GM21447 (cell line): ENCODE data around the gene SF3A2.

Source experiments
- ATAC-seq: cut with Tn5 transposase; IDR thresholded peaks from one replicate; pipeline ENCODE4 v1.9.1; 2021; ENCODE audit not compliant: unreplicated experiment

The SF3A2 gene

DNA sequence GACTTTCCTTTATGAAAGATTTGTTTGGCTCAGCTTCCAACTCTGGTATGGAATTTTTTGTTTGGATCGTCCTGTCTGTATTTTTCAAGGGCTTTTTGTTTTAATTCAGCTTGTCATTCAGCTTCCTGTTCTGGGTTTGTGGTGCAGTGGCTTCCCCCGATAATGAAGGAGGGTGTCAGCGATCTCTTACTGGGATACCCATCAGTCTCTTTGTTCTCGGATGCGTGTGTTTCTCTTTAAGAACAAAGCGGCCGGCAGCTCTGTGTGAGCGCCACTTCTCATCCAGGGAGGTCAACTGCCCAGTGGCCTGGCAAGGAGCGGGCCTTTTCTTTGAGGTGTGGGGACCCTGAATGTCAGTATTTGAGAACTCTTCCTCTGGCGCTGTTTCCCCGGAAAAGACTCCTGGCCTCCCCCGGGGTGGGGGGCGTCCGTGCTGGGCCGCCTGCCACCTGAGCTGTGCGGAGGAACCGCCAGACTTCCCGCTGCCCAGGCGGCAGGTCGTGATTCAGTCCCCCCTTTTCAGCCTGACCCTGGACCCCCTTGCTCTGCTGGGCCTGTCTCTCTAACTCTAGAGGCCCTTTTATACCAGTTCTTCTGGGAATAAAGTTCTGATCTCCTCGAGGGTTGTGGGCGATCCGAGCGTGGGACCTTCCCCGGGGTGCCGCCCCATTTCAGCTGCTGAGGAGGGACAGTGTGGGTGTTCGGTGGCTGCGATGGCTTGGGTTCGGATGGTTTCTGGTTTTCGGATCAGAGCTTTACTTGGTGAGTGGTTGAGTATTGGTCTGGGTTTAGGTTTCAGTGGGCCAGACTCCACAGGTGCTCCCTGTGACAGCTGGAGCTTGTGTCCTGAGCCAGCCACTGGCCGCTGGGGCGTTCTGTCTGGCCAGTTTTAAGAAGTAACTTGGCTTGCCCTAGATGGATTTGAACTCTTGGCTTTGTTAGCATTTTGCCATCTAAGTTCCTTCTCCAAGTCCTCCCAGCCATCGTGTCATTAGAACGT is 3.4 kb downstream of the SF3A2 start:
- ATAC-seq: no peak

DNA sequence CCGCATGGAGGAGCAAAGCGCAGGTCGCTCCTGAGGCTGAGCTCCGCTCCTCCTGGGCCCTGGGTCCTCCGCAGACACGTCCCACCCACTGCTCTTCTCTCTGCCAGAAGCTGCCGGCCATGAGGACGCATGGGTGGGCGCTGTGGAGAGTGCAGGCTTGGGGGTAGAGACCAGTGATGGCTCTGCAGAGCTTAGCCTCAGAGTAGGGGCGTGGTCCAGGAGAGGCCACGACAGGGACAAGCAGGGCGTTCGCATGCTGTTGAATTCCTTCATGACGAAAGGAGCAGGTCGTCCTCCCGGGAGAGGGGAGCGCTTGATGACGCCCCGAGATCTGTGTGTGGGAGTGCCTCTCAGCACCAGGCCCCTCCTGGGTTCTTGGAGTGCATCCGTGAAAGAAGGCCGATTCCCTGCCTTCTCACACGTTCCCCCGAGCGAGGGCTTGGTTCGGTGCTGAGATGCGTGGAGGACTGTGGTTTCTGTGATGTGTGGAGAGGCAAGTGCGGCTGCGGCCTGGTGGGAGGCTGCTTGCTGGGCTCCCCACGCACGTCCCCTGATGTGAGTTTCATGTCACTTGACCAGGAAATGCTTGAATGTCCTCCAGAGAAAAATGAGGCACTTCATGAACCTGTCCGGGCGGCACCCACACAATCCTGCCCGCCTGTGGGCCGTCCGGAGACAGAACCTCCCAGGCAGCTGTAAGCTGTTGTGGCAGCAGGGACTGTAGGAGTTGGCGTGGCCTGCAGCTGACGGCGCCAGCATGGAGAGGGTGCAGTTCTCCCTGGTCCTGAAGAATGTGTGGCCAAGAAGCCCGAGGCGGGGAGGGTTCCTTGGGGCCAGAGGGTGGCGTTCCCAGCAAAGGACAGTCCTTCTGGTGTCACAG is 4.5 kb downstream of the SF3A2 start:
- no peak for ATAC-seq

DNA sequence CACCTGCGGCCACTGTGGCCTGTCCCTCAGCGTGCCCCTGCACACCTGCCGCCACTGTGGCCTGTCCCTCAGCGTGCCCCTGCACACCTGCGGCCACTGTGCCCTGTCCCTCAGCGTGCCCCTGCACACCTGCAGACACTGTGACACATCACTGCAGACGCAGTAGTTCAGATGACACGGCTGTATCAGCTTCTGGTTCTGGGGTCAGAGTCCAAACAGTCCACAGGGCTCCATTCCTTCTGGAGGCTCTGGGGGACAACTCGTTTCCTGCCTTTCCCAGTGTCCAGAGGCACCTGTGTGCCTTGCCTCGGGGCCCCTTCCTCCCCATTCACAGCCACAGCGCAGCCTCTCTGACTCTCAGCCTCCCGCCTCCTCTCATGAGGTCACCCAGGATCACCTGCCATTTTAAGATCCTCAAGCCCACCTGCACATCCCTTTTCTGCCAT is 5.5 kb downstream of the SF3A2 start:
- ATAC-seq: no peak

DNA sequence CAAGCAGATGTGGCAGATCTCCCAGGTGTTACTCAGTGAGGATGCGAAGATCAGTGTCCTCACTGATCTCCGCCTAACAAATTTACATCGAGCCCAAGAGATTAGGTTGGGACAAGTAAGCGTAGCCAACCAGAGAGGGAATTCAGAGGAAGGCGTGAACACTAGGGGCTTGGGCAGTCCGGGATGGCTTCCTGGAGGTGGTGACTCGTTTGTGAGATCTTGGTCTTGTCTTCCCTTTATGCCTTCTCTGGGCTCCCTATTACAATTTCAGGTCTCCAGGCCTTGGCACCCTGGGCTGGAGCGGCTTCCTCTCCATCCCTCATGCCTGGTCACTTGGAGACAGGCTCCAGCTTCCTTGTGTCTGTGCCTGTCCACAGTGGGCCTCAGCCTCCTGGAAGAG is 6.2 kb downstream of the SF3A2 start:
- ATAC-seq: no peak

DNA sequence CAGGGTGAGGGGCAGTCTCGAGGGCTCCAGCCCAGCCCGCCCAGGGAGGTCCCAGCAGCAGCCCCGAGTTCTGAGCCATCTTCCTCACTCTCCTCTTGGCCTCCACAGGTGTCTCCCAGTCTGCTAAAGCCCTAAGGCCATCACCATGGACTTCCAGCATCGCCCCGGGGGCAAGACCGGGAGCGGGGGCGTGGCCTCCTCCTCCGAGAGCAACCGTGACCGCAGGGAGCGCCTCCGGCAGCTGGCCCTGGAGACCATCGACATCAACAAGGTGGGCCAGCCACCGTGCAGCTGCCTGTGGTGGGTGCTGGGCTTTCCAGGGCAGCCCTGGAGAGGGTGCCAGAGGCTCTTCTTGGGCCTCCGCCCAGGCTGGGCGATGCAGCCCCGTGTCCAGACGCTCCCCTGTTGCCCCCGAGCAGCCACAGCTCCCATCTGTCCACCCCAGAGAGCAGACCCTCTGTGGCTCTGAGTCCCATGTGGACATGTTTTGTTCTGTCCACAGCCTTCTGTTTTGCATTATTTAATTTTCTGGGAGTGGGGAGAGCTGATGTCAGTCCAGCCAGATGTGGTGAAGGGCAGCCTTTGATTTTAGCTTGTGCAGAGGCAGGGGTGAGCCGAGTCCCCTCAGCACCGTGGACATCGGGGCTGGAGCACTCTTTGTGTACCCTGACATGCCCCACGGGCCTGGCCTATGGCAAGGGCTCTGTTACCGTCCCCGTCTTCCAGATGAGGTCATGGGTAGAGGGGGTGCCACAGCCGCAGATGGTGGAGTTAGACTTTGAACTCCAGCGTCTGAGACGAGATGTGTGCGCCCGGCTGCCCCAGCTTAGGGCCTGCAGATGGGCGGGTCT is 6.9 kb downstream of the SF3A2 start:
- no peak for ATAC-seq

GRCh38 chr19:2244125-2244411 is 7.4 kb downstream of the SF3A2 start:
- ATAC-seq: no peak

DNA sequence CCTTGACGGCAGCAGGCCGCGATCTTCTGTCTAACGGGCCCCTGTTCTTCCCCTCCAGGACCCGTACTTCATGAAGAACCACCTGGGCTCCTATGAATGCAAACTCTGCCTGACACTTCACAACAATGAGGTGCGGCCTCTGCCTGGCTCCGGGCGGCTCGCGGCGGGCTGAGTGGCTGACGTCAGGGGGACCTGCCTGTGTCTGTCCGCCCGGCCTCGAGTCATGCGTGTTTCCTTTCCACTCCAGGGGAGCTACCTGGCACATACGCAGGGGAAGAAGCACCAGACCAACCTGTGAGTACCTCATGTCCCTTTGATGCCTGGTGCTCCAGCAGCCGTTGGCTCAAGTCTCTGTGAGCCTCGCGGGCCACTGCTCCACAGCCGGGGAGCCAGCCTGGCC is 7.9 kb downstream of the SF3A2 start:
- no peak for ATAC-seq

DNA sequence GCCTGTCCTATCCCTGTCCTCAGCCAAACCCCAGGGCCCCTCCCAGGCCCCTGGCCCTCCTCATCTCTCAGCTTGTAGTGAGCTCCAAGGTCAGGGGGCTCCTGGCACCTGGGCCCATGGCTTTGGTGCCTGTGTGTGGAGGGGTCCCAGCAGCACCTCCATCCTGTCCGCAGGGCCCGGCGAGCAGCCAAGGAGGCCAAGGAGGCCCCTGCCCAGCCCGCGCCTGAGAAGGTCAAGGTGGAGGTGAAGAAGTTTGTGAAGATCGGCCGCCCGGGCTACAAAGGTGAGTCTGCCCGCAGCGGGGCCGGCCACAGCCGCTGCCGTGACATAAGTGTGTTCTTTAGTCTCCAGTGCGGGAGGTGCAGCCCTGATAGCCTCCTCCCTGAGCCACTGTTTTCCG is 8.6 kb downstream of the SF3A2 start:
- ATAC-seq: no peak

- no peak for ATAC-seq
Measured at GRCh38 chr19:2246014-2246620, 9.5 kb downstream of the SF3A2 start.

GRCh38 chr19:2246801-2247361 is 10.3 kb downstream of the SF3A2 start:
- ATAC-seq: no peak

DNA sequence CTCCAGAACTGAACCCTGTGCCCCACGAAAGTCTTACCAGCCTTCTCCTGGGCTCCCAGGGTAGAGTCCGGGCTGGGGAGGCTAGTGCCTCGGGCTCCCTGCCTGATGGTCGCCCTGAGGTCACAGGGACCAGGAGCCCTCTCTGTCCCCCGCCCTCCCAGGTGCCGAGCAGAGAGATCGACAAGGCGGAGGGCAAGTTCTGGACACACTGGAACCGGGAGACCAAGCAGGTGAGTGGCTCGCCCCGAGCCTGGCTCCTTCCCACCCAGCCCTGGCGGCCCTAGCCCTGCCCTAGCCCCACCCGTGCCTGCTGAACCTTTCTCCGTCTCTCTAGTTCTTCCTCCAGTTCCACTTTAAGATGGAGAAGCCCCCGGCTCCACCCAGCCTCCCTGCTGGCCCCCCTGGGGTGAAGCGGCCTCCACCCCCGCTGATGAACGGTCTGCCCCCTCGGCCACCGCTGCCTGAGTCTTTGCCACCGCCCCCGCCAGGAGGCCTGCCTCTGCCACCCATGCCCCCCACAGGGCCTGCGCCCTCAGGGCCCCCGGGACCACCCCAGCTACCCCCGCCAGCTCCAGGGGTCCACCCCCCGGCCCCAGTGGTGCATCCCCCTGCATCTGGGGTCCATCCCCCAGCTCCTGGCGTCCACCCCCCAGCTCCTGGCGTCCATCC is 10.9 kb downstream of the SF3A2 start:
- ATAC-seq: no peak

DNA sequence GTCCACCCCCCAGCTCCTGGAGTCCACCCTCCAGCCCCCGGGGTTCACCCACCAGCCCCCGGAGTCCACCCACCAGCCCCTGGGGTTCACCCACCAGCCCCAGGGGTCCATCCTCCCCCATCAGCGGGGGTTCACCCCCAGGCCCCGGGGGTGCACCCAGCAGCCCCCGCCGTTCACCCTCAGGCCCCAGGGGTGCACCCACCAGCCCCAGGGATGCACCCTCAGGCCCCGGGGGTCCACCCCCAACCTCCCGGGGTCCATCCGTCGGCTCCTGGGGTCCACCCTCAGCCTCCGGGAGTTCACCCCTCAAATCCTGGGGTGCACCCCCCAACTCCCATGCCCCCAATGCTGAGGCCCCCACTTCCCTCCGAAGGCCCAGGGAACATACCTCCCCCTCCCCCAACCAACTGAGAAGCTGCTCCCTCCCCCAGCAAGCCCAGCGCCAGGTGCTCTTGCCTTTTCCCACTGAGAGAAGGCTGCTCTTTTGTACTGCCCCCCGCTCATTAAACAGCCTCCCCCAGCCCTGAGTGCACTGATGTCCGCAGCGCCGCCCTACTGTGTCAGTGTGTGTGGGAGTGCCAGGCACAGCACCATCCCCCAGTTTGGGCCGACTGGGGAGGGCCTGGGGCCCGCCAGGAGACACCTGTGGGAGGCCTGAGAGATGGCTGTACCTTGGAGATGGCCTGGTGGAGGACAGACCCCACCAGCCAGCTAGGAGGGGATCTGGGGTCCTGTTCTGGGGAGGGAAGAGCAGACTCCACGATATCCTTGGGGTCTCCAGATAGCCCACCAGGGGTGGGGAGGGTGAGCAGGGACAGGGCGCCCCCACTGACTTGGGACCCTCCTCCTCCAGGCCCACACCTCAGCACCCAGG is 11.7 kb downstream of the SF3A2 start:
- ATAC-seq: no peak

DNA sequence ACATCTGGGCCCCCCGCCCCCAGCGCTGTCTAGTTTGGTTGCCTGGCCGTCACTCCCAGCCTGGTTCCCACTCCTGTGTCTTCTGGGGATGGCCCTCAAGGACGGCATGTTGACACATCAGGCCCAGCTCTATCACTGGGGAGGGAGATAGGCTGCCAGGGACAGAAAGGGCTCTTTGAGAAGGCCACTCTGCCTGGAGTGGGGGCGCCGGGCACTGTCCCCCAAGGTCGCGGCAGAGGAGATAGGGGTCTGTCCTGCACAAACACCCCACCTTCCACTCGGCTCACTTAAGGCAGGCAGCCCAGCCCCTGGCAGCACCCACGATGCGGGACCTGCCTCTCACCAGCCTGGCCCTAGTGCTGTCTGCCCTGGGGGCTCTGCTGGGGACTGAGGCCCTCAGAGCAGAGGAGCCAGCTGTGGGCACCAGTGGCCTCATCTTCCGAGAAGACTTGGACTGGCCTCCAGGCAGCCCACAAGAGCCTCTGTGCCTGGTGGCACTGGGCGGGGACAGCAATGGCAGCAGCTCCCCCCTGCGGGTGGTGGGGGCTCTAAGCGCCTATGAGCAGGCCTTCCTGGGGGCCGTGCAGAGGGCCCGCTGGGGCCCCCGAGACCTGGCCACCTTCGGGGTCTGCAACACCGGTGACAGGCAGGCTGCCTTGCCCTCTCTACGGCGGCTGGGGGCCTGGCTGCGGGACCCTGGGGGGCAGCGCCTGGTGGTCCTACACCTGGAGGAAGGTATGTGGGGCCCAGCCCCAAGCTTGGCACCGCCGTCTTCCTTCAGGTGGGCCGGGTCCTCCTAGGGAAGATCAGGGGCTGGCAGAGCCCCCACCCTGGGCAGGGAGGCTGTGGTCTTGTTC is 12.6 kb downstream of the SF3A2 start, which contains the start of gene AMH:
Gene AMH (plus strand): TSS at position 314 of the 857 bp plus-strand sequence. CDS start 10 bp downstream, at position 324.
- no peak for ATAC-seq

DNA sequence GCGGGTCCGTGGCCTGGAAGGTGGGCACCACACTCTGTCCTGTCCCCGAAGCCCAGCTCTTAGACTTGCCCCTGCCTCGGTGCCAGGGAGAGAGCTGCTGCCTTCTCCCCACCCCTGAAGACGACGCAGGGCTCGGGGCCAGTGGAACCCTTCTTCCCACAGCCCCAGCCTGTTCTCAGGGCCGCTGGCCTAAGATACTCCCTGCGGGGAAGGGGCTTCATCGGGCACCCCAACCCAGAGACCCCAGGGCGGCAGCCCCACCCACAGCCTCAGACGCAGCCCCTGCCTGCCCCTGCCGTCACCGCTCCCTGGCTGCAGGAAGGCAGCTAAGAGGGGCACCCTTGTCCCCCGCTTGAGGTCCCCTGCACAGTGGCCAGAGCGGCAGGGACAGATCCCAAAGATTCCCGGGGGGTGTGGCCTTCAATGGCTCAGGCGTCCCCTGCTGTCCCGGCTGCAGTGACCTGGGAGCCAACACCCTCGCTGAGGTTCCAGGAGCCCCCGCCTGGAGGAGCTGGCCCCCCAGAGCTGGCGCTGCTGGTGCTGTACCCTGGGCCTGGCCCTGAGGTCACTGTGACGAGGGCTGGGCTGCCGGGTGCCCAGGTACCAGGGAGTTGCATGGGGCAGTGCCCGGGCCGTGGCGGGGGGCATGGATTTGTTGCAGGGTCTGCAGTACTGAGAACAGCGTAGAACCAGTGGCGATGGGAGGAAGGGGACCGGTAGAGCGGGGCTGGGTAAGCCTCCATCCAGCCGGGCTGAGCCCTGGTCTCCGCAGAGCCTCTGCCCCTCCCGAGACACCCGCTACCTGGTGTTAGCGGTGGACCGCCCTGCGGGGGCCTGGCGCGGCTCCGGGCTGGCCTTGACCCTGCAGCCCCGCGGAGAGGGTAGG is 13.5 kb downstream of the SF3A2 start:
- no peak for ATAC-seq

DNA sequence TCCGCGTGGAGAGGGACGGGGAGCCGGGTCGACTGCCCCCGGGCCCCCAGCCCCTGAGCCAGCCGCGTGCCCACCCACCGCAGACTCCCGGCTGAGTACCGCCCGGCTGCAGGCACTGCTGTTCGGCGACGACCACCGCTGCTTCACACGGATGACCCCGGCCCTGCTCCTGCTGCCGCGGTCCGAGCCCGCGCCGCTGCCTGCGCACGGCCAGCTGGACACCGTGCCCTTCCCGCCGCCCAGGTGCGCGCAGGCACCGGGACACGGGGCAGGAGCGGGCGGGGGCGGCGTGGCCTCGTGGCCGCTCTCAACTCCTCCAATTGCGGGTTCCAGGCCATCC is 14.1 kb downstream of the SF3A2 start:
- no peak for ATAC-seq

GRCh38 chr19:2251106-2252054 is 14.8 kb downstream of the SF3A2 start:
- ATAC-seq: no peak
